ENCODE measurements around the gene ACSS1.

The ACSS1 gene

DNA sequence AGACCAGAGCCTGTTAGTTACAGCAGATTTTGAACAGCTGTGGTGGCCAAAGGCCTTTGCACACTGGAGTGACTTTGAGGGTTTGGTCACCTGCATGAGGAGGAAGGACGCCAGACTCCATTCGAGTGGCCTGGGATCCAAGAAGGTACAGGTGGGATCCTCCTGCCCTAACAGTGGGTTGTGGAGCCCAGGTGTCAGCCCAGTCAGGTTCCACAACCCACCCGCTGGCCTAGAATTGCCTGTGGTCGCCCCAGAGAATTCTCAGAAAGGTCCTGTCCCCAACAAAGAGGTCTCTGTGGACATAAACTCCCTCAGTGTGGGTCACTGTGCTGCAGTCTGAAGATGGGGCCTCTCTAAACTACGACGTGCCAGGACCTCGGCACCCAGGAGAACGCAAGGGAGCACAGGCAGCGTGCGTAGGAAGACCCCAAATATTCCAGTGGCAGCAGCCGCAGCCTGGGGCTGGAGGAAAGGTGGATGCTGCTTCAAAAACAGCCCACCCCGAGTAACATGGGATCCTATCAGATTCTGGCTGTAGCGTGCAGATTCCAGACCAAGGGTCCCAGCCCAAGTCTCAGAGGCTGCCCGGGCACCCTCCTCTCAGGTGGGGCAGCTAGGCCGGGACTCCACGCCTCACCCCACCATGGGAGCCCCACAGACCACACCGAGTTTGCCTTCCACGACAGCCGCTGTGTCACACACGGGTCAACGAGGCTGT is 16.0 kb downstream of the ACSS1 start:
- TF ChIP-seq ZNF274 (IDR thresholded peaks at IDR 0.05; ENCODE audit: low read depth, low read length): no peak
- H3K4me3 ChIP-seq (ENCODE audit: low read length): no peak overlapping the region

DNA sequence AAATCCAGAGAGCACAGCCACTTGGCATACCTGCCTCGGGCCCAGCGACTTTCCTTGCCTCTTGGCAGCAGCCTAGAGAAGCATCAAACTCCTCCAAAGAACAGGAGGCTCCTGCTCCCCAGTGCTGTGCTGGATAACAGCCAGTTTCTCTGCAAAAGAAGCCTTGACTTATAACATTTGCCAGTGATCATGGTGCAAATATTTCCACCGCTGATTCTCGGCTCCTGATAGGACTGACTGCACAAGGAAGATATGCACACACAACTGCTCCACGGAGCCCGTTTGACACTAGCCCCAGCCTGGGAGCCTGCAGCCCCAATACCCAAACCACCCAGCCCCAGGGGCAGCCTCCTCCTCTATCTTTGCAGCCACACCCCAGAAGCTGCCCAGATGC is 17.5 kb downstream of the ACSS1 start:
- TF ChIP-seq ZNF274 (IDR thresholded peaks at IDR 0.05; ENCODE audit: low read depth, low read length): no peak
- no peak overlapping the region for H3K4me3 ChIP-seq (ENCODE audit: low read length)

GRCh38 chr20:25039697-25040437 is 18.1 kb downstream of the ACSS1 start:
- no peak overlapping the region for H3K4me3 ChIP-seq (ENCODE audit: low read length)
- no peak for TF ChIP-seq ZNF274 (IDR thresholded peaks at IDR 0.05; ENCODE audit: low read depth, low read length)

- no peak overlapping the region for H3K4me3 ChIP-seq (ENCODE audit: low read length)
- TF ChIP-seq ZNF274 (IDR thresholded peaks at IDR 0.05; ENCODE audit: low read depth, low read length): no peak
Observed at GRCh38 chr20:25038591-25039015, 19.3 kb downstream of the ACSS1 start.

DNA sequence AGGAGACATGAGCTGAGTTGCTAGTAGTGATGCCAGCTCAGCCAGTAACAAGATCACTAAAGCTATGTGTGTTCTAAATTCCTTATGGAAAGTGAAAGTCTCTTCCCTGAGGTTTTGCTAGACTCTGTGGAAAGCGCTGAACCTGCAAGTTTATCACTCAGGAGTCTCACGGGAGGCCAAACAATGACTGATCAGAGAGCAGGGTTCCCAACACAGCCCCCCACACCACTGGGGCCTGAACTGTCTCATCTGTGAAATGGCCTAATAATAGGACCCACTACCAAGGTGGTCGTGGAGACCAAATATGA is 19.9 kb downstream of the ACSS1 start:
- TF ChIP-seq ZNF274 (IDR thresholded peaks at IDR 0.05; ENCODE audit: low read depth, low read length): no peak
- H3K4me3 ChIP-seq (ENCODE audit: low read length): no peak overlapping the region

DNA sequence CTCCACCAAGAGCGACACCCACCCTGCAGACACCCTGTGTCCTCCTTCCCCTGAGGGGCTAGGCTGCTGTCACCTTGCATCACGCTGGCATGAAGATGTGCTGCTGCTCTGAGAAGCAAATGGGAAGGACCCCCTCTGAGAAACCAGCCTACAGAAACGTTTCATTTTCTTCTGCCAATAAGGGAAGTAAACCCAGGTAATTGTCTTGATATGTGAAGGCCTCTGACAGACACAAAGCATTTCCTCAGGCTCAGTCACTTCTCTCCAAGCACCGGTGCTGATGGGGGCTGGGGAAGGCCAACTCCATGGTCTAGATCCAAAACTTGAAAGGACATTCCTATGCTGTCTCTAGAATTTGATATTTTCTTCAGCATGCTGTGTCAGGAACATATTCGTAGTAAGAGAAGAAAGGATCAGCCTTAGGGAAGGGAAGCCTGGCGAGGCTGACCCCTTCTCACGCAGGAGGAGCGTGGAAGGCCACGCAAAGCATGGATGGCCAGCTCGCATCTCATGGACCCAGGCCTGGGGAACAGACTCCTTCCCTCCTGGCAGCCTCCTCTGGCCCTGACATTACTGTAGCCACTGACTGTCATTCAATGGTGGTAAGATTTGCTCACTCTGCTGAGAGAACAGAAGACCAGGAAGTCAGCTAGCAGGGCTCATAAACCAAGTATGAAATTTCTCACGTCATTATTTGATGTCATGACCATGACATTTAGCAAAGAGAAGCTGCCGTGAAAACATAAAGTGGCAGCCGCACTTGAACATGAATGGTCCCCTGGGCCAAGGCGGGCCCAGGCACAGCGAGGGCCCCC is 20.4 kb downstream of the ACSS1 start:
- TF ChIP-seq ZNF274 (IDR thresholded peaks at IDR 0.05; ENCODE audit: low read depth, low read length): no peak
- H3K4me3 ChIP-seq (ENCODE audit: low read length): no peak overlapping the region

GRCh38 chr20:25036331-25036936 is 21.5 kb downstream of the ACSS1 start:
- H3K4me3 ChIP-seq (ENCODE audit: low read length): peak overlapping the region; percentile 31; the same call in 1 of the 2 replicates
- TF ChIP-seq ZNF274 (IDR thresholded peaks at IDR 0.05; ENCODE audit: low read depth, low read length): no peak

DNA sequence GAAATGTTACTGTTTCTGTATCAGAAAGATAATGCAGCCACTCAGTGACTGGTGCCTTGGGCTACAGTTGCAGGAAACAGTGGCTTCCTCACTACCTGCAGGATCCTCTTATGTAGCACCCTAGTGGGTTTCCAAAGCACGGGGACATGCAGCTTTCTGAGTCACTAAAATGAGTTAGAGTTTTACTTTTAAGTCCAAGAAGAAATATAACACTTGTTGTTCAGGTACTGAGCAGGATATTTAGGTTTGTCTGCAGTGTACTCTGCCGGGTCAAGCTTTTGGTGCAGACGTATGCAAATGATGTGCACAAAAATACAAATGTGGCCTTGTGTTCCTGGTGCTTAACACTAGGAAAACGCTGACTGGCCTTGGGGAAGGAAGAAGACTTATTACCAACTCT is 22.0 kb downstream of the ACSS1 start:
- peak overlapping the region; percentile 31; the same call in 1 of the 2 replicates for H3K4me3 ChIP-seq (ENCODE audit: low read length)
- no peak for TF ChIP-seq ZNF274 (IDR thresholded peaks at IDR 0.05; ENCODE audit: low read depth, low read length)

DNA sequence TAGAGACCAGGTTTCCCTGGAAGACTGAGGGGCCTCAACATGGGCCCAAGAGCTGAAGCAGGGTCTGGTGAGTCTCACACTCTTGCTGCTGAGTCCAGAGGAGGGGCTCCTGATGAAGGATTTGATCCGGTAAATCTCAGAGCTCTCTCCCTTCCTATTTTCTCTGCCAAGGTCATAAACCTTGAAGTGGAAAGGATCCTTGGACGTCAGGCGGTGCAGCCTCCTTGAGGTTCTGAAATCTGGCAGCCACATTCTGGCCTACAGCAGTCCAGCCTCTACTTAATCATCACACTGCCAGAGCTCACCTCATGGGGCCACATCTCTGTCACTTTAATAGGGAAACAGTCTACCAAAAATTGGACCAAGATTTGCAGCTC is 24.0 kb downstream of the ACSS1 start:
- no peak for TF ChIP-seq ZNF274 (IDR thresholded peaks at IDR 0.05; ENCODE audit: low read depth, low read length)
- no peak overlapping the region for H3K4me3 ChIP-seq (ENCODE audit: low read length)

DNA sequence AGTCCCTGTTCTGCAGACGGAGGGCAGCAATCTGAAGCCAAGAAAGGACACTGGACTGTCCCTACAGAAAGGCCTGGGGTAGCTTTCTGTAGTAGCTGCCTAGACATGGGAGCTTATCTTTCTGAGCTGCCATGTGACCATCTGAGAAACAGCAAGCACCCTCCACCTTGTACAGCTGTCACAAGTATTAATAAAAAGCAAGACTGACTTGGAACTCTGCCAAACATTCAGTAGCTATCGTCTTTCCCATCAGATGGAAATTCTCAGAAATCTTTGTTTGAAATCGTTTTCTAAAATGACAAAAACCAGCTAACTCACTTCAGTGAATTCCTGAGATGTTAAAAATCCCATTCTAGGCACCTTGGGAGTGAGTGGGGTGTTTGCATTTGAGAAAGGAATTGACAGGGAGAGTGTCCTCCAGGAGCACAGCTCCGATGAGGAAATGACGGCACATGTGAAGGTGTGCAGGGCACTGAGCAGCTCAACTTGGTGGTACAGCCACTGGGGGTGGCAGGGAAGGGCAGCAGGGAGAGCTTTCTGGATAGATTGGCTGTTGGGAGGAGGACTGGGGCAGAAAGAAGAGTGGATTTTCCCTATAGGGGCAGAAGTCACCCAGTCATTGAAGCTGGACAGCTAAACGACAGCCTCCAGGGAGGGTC is 24.5 kb downstream of the ACSS1 start:
- TF ChIP-seq ZNF274 (IDR thresholded peaks at IDR 0.05; ENCODE audit: low read depth, low read length): no peak
- no peak overlapping the region for H3K4me3 ChIP-seq (ENCODE audit: low read length)

DNA sequence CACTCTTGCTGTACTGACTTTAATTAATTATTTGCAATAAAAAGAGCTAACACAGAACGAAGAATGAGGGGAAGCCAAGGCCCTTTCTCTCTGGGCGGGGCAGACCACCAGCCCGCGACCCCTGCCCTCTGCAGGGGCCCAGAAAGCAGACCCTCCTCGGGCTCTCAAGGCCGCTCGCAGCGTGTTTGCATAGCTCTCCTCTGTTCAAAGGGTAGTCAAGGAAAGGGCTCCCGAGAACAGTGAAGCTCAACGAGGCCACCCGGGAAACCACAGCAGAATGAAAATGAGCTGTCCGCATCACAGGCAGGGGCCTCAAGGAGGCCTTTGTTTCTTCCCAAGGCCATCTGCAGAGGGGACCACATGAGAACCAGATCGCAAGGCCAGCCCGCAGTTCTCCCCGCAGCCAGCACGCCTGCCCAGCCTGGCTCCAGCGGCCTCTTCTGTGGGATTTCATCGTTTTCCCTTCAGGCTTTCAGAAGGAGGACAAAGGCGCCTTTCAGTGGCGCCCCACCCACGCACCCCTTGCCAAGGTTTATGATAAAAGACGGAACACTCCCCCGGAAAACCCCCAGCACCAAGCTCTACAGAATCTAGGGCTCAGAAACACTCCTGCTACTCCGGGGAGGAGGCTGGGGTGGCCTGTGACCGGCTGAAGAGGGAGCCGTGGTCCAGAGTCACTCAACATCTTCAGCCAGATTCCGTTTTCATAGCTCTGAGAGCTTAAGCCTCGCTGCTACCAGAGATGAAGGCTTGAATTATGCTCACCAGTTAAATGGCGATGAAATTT is 25.3 kb downstream of the ACSS1 start:
- no peak for TF ChIP-seq ZNF274 (IDR thresholded peaks at IDR 0.05; ENCODE audit: low read depth, low read length)
- H3K4me3 ChIP-seq (ENCODE audit: low read length): no peak overlapping the region

- no peak overlapping the region for H3K4me3 ChIP-seq (ENCODE audit: low read length)
- no peak for TF ChIP-seq ZNF274 (IDR thresholded peaks at IDR 0.05; ENCODE audit: low read depth, low read length)
Observed at GRCh38 chr20:25032065-25032477, 25.9 kb downstream of the ACSS1 start.

DNA sequence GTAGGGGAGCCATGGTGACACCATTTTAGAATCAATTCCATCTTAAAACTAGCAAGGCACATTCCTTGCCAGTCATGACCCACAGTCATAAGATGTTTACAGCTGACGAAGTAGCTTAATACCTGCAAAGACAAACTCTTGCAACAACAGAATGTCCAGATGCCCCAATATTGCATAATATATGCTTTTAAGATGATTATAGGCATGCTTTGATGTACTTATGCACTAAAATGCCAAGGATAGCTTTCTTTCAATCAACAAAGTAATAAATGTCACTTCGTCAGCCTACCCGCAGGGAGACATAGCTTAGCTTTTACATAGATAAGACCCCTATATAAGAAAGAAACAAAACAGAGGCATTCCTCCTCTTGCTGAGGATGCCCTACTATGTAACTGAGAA is 26.7 kb downstream of the ACSS1 start:
- TF ChIP-seq ZNF274 (IDR thresholded peaks at IDR 0.05; ENCODE audit: low read depth, low read length): no peak
- H3K4me3 ChIP-seq (ENCODE audit: low read length): no peak overlapping the region

All from GM08714 (cell line).